Left lung (tissue), 10 donors: ENCODE data around the gene CENPC. TPM values are rescaled to one million over a fixed set of nuclear protein-coding genes. Genes with fewer than 3 reads are reported as not detected.
"Not testable (repeated sequence)": the region's sequence is repeated elsewhere in the genome, so short reads cannot be mapped to it uniquely, and the experiment has no call there.

Experiments
- ATAC-seq: fragments of 200-7000 bp; cut with Tn5 transposase; one replicate; pipeline ENCODE4 v1.9.1; 2020; ENCODE audit warnings: moderate library complexity
- DNase-seq, 4 donors: peaks; one replicate each; pipeline ENCODE4 v3.0.0-alpha.2; 2013 to 2020
- H3K27ac ChIP-seq, 2 donors: fragments of 200-600 bp; sonication (generic) in 1 of 2; one replicate each; pipeline versions ENCODE4 v1.5.0 to v1.8.0; 2020 to 2021
- H3K27me3 ChIP-seq, 2 donors: fragments of 200-600 bp; sonication (generic) in 1 of 2; one replicate each; pipeline versions ENCODE4 v1.5.0 to v1.8.0; 2020 to 2021
- H3K36me3 ChIP-seq, 2 donors: fragments of 200-600 bp; sonication (generic) in 1 of 2; one replicate each; pipeline versions ENCODE4 v1.5.0 to v1.8.0; 2020 to 2021
- H3K4me1 ChIP-seq, 2 donors: fragments of 200-600 bp; one replicate each; pipeline ENCODE4 v1.8.0; 2021
- H3K4me3 ChIP-seq, 2 donors: fragments of 200-600 bp; sonication (generic) in 1 of 2; one replicate each; pipeline versions ENCODE4 v1.5.0 to v1.8.0; 2020 to 2021; ENCODE audit warnings: mild to moderate bottlenecking in 1 of 2
- H3K9me3 ChIP-seq, 2 donors: fragments of 200-600 bp; sonication (generic) in 1 of 2; one replicate each; pipeline versions ENCODE4 v1.5.0 to v1.8.0; 2020 to 2021
- CTCF ChIP-seq, 2 donors: fragments of 200-600 bp; sonication (generic) in 1 of 2; IDR thresholded peaks; one replicate each; pipeline versions ENCODE4 v1.5.0 to v1.8.0; 2021; ENCODE audit warnings: antibody characterized with exemption in 2 of 2
- intact Hi-C, 2 donors: fragments of 100-400 bp; cut with DNase I; formaldehyde crosslinking; loops; one replicate each; pipeline versions ENCODE4 v1.11.2 to v1.14.2; 2022
- polyA plus RNA-seq, 6 donors: library from polyadenylated mRNA; unstranded; fragments of 120-200 nt; gene quantifications; one replicate each; pipeline ENCODE4 v1.2.1, GENCODE V29; 2013; ENCODE audit not compliant: insufficient read length in 6 of 6
- total RNA-seq, 2 donors: library from RNA; stranded (reverse); fragmentation: NEBNext Ultra II Directional; extraction: Animal tissue kit (Norgen Biotek cat#: 25700); gene quantifications; one replicate each; pipeline ENCODE4 v1.2.1, GENCODE V29; 2021
- donor health status: DM: no; HTN: yes; CAD: no.
- donor health status: DM: no; HTN: no; CAD: no.

CENPC gene
- total and polyA plus RNA-seq, 8 donors = 16.1 to 41.5 (median 31.4) TPM

GRCh38 chr4:67465763-67466052, 79.6 kb downstream of the CENPC start:
- intact Hi-C loops = no loop called here
- Histone ChIP-seq H3K4me3 (no peak overlapping the region), H3K36me3 (peaks cover 0 to 17% of the 10 kb centered on the region in 2 donors), H3K27me3 (no peaks in the 10 kb centered on the region), H3K27ac (no peak overlapping the region), H3K4me1 (no peaks in the 10 kb centered on the region), H3K9me3 (no peaks in the 10 kb centered on the region)
- DNase-seq (no peak), ATAC-seq (no peak)
- no peak for TF ChIP-seq CTCF (IDR thresholded peaks at IDR 0.05)

DNA sequence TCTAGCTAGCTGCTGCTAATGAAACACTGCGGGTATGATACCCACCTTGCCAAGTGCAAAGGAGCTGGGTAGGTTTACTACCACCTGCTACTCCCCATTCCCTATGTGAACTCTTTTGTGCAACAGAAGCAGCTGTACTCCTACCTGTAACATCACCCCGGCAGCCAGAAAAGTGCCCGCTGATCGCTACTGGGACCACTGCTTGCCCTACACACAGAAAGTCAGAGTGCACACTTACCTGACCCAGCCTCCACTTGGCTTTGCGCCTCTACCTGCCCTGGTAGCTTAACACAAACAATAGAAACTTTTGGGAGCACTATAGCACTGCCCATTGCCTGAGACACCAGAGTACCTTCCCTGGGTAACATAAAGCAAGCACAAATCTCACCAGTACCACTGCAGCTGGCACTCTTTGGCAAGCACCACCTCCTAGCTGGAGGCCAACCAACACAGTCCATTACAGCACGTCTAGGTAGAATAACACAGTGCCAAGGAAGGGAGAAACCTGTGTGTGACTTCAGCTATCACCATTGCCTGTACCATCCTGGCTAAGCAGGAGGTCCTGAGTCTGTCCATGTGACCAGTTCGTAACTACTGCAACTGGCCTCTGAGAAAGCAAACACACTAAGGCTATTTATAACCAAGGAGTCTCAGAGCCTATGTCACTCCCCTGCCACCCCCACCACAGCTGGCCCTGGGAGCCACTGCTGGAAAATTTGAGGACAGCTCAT, 80.1 kb downstream of the CENPC start:
- no peak for TF ChIP-seq CTCF (IDR thresholded peaks at IDR 0.05)
- DNase-seq (no peak), ATAC-seq (no peak)
- no peak overlapping the region for H3K4me3 ChIP-seq
- H3K4me1 ChIP-seq = no peaks in the 10 kb centered on the region
- H3K27ac ChIP-seq = no peak overlapping the region
- intact Hi-C loops = no loop called here
- no peaks in the 10 kb centered on the region for H3K27me3 ChIP-seq
- H3K36me3 ChIP-seq = peaks cover 0 to 18% of the 10 kb centered on the region in 2 donors
- no peaks in the 10 kb centered on the region for H3K9me3 ChIP-seq

- H3K36me3 ChIP-seq = peaks cover 0 to 10% of the 10 kb centered on the region in 2 donors
- no peak for DNase-seq
- intact Hi-C loops = no loop called here
Measured at GRCh38 chr4:67460574-67460973, 84.7 kb downstream of the CENPC start.

DNA sequence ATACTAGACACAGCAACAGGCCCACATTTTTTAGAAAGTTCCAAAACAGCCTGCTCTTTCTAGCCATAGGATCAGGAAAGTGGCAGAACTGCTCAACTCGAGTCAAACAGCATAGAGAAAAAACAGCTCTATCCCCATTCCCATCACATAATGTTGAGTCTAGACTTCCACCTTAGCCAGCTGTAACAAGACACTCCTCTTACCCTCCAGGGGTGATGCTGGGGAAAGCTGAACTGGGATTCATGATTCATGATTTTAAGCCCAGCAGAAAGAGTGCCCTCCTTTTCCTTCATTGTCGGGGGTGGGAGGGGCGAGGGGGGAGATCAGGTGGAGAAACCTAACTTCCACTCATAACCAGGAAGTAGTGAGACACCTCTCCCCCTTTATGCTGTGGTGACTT, 86.1 kb downstream of the CENPC start:
- intact Hi-C loops = no loop called here
- H3K9me3 ChIP-seq = no peaks in the 10 kb centered on the region
- no peak for TF ChIP-seq CTCF (IDR thresholded peaks at IDR 0.05)
- H3K4me3 ChIP-seq = no peak overlapping the region
- no peak overlapping the region for H3K27ac ChIP-seq
- no peaks in the 10 kb centered on the region for H3K4me1 ChIP-seq
- no peaks in the 10 kb centered on the region for H3K27me3 ChIP-seq
- peaks cover 0 to 13% of the 10 kb centered on the region in 2 donors for H3K36me3 ChIP-seq
- DNase-seq (no peak), ATAC-seq (no peak)

More at GRCh38 chr4:67460574-67460973, 84.7 kb downstream of the CENPC start:
- TF ChIP-seq CTCF (IDR thresholded peaks at IDR 0.05) = no peak
- Histone ChIP-seq H3K27me3 (no peaks in the 10 kb centered on the region), H3K4me3 (no peak overlapping the region), H3K4me1 (no peaks in the 10 kb centered on the region), H3K9me3 (no peaks in the 10 kb centered on the region), H3K27ac (no peak overlapping the region)
- no peak for ATAC-seq

DNA sequence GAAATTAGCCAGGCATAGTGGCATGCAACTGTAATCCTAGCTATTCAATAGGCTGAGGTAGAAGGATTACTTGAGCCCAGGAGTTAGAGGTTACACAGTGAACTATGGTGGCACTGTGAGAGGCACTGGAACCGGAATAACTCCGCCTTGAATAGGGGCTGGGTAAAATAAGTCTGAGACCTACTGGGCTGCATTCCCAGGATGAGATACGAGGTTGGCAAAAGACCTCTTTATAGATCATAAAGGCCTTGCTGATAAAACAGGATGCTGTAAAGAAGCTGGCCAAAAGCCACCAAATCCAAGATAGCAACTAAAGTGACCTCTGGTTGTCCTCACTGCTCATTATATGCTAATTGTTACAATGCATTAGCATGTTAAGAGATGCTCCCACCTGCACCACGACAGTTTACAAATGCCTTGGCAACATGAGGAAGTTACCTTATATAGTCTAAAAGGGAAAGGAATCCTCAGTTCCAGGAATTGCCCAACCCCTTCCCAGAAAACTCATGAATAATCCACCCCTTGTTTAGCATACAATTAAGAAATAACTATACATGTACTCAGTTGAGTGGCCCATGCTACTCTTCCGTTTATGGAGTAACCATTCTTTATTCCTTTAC, 88.6 kb downstream of the CENPC start:
- no peak for TF ChIP-seq CTCF (IDR thresholded peaks at IDR 0.05)
- DNase-seq (no peak), ATAC-seq (no peak)
- H3K9me3 ChIP-seq = no peaks in the 10 kb centered on the region
- H3K4me3 ChIP-seq = no peak overlapping the region
- peaks cover 0 to 13% of the 10 kb centered on the region in 2 donors for H3K36me3 ChIP-seq
- H3K4me1 ChIP-seq = no peaks in the 10 kb centered on the region
- intact Hi-C loops = no loop called here
- H3K27ac ChIP-seq = no peak overlapping the region
- H3K27me3 ChIP-seq = no peaks in the 10 kb centered on the region

DNA sequence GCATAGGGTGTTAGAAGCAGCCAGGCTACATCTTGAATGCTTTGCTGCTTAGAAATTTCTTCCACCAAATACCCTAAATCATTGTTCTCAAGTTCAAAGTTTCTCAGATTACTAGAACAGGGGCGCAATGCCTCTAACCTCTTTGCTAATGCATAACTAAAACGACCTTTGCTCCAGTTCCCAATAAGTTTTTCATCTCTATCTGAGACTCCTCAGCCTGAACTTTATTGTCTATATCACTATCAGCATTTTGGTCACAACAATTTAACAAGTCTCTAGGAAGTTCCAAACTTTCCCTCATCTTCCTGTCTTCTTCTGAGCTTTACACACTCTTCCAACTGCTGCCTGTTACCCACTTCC, 92.5 kb downstream of the CENPC start:
- not testable (repeated sequence) for H3K36me3 ChIP-seq, ATAC-seq

More for the DNA sequence above, 92.5 kb downstream of the CENPC start:
- H3K4me3 ChIP-seq, H3K27me3 ChIP-seq, H3K4me1 ChIP-seq, H3K9me3 ChIP-seq, intact Hi-C loops, H3K27ac ChIP-seq, DNase-seq: not testable (repeated sequence)
